ENCODE measurements around the gene ALPK3. TPM values are rescaled to one million over a fixed set of nuclear protein-coding genes. Genes with fewer than 3 reads are reported as not detected.

The ALPK3 gene
- total RNA-seq, 1 experiment from 2014 or later, result 17.7 TPM

GRCh38 chr15:84839714-84840113 lies 22.6 kb downstream of the ALPK3 start:
- H4K91ac ChIP-seq (ENCODE audit: insufficient read length, low read depth, low read length), result no peak overlapping the region
- H3K4ac ChIP-seq (ENCODE audit: low read depth, low read length), result no peak overlapping the region
- H3T11ph ChIP-seq (ENCODE audit: low read length), result no peak overlapping the region
- no CpG with 5 or more reads among the region's 23 CpGs for WGBS (ENCODE audit: extremely low coverage, insufficient read length, low lambda C conversion rate)
- H3K4me1 ChIP-seq (ENCODE audit: insufficient read depth, low read length), result no peaks in the 10 kb centered on the region
- H2BK12ac ChIP-seq (ENCODE audit: insufficient read length, low read depth, low read length), result no peak overlapping the region
- no peaks in the 10 kb centered on the region for H3K27me3 ChIP-seq (ENCODE audit: insufficient read depth, low read length)
- no peaks in the 10 kb centered on the region for H3K9me3 ChIP-seq (ENCODE audit: control insufficient read depth, low read depth, low read length)
- H2AK5ac ChIP-seq (ENCODE audit: insufficient read length, low read length), result no peak overlapping the region
- no peak overlapping the region for H3K9ac ChIP-seq (ENCODE audit: extremely low read depth, insufficient read length, low read length)
- no peak overlapping the region for H3K23ac ChIP-seq (ENCODE audit: insufficient read length, low read depth, low read length)
- H4K5ac ChIP-seq (ENCODE audit: insufficient read length, low read depth, low read length), result no peak overlapping the region
- TF ChIP-seq, protein P1, sequence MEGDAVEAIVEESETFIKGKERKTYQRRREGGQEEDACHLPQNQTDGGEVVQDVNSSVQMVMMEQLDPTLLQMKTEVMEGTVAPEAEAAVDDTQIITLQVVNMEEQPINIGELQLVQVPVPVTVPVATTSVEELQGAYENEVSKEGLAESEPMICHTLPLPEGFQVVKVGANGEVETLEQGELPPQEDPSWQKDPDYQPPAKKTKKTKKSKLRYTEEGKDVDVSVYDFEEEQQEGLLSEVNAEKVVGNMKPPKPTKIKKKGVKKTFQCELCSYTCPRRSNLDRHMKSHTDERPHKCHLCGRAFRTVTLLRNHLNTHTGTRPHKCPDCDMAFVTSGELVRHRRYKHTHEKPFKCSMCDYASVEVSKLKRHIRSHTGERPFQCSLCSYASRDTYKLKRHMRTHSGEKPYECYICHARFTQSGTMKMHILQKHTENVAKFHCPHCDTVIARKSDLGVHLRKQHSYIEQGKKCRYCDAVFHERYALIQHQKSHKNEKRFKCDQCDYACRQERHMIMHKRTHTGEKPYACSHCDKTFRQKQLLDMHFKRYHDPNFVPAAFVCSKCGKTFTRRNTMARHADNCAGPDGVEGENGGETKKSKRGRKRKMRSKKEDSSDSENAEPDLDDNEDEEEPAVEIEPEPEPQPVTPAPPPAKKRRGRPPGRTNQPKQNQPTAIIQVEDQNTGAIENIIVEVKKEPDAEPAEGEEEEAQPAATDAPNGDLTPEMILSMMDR (conservative IDR thresholded peaks at IDR 0.05), result no peak
- no peak overlapping the region; the same call in 1 of the 2 replicates for H3K14ac ChIP-seq (ENCODE audit: insufficient read depth, low read length)
- Mint-ChIP-seq H3K4me1 (peaks cover 5% of the 10 kb centered on the region in 2 experiments; a peak in 2 of 4 replicates), H3K27me3 (ENCODE audit: low read depth) (no peaks in the 10 kb centered on the region), H3K27ac (peak overlapping the region in 1 of 3 experiments; percentile 68; a peak in 2 of 7 replicates), H3K9me3 (no peaks in the 10 kb centered on the region; a peak in 1 of 5 replicates), H3K4me3 (no peak overlapping the region), H3K36me3 (ENCODE audit: insufficient read depth in 1 of 3, low read depth in 3 of 3) (peaks cover 0 to 19% (median 2%) of the 10 kb centered on the region in 3 experiments; a peak in 4 of 7 replicates)
- no peaks in the 10 kb centered on the region for H4K20me1 ChIP-seq (ENCODE audit: control insufficient read depth, insufficient read depth, insufficient read length)
- H4K8ac ChIP-seq (replicated peaks; ENCODE audit: insufficient read length, low read depth, low read length), result no peak overlapping the region
- H2BK120ac ChIP-seq (ENCODE audit: low read depth, low read length, poor library complexity, severe bottlenecking), result no peak overlapping the region
- H3K79me2 ChIP-seq (ENCODE audit: insufficient read depth, low read length), result no peaks in the 10 kb centered on the region
- peaks cover 3% of the 10 kb centered on the region for H3K79me1 ChIP-seq (ENCODE audit: insufficient read depth, low read depth, low read length, poor library complexity, severe bottlenecking)
- H3K27ac ChIP-seq (ENCODE audit: insufficient read length, low read depth, low read length), result no peak overlapping the region
- H2BK20ac ChIP-seq (ENCODE audit: low read depth, low read length, poor library complexity, severe bottlenecking), result no peak overlapping the region
- no peak overlapping the region for H3K56ac ChIP-seq (ENCODE audit: insufficient read length, low read depth, low read length)
- no peak overlapping the region for H2AFZ ChIP-seq (ENCODE audit: low read length)
- no peaks in the 10 kb centered on the region for H3K23me2 ChIP-seq (ENCODE audit: insufficient read length, low read depth, low read length, poor library complexity, severe bottlenecking)
- no peak overlapping the region for H2BK5ac ChIP-seq (ENCODE audit: insufficient read length, low read length)
- no peak overlapping the region for H2BK15ac ChIP-seq (ENCODE audit: low read depth, low read length)
- H3K18ac ChIP-seq (ENCODE audit: insufficient read length, low read depth, low read length), result no peak overlapping the region
- no peak overlapping the region for H3K4me2 ChIP-seq (ENCODE audit: insufficient read depth, insufficient read length, low read length)
- peak; percentile 24 for DNase-seq

Data from H9 (cell line).